ENCODE results near the gene WDR75. TPM values are rescaled to one million over a fixed set of nuclear protein-coding genes. Genes with fewer than 3 reads are reported as not detected.

Gene WDR75
- polyA plus RNA-seq, 4 donors, result 11.6 to 37.5 (median 15.6) TPM

DNA sequence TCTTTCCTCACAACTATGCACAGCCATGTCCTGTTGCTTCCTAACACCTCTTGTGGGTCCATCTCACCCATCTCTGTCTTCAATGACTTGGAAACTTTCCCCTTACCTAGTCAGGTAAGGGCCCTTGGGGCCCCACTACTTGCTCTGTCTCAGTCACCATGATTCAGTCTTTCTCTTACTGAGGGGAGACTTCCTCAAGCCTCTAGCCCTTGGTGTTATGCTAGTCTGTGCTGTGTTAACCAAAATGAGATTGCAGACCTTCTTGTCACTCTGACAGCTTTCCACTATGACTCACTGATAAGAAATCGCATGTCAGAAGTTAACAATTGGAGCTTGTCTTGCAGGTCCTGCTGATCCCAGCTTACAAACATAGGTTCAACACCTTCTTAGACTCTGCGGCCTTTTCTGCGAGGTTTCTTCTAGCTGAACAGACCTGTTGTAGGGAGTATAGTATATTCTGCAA lies 65.3 kb downstream of the WDR75 start:
- 15 to 53% (median 48%) methylated on average over 3 of the region's 3 CpGs for WGBS, 3 donors
- H3K27me3 ChIP-seq (ENCODE audit: control insufficient read depth in 3 of 3, insufficient read depth in 3 of 3, low read length in 3 of 3), result no peaks in the 10 kb centered on the region
- FAIRE-seq (no peak), DNase-seq (peak; percentile 81 to 89)
- H3K4me1 ChIP-seq (ENCODE audit: control insufficient read depth in 3 of 3, insufficient read depth in 2 of 3, low read depth in 1 of 3, low read length in 2 of 3), result peaks cover 8 to 16% (median 9%) of the 10 kb centered on the region in 3 donors
- H3K4me3 ChIP-seq (ENCODE audit: low read depth in 1 of 3, low read length in 3 of 3), result no peak overlapping the region
- H3K9me3 ChIP-seq (ENCODE audit: control insufficient read depth in 2 of 2, insufficient read depth in 1 of 2, low read depth in 1 of 2, low read length in 1 of 2), result peaks cover 0 to 18% of the 10 kb centered on the region in 2 donors
- peak overlapping the region in 2 of 3 donors; percentile 60 to 67 for H3K27ac ChIP-seq (ENCODE audit: low read depth in 1 of 3, low read length in 2 of 3)
- no peaks in the 10 kb centered on the region for H3K36me3 ChIP-seq (ENCODE audit: control insufficient read depth in 3 of 3, insufficient read depth in 2 of 3, low read depth in 1 of 3, low read length in 3 of 3)

DNA sequence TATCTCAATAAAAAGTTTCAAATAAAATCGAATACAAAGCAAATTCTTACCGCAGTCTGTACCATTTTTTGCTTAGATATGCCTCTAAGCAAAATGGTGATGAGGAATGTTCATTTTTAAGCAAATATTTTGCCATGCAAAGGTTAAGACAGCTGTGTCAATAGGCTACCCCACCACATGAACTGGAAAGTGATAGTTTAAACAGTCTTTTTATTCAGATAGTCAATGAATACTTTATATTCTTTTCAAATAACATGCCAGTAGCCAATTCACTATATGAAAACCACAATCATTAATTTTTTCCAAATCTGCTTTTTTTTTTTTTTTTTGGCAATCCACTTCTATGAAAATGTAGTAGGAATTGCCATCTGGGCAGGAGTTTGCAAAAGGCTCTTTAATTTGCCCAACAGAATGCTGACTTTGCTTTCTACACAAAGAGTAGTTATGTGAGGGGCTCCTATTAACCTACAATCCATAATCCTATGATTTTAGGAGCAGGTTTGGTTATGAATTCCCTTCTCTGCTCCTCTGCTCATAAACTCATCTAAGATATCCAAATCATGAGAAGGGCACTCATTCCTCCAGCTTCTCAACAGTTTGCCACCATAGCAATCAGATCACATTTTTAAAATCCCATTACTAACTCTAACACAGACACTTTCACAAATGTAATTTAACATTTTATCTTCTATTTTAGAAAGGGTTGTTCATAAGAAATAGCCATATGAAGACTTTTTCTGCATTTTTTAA lies 70.1 kb downstream of the WDR75 start:
- H3K27me3 ChIP-seq (ENCODE audit: control insufficient read depth in 3 of 3, insufficient read depth in 3 of 3, low read length in 3 of 3), result no peaks in the 10 kb centered on the region
- WGBS, 3 donors, result 84 to 92% (median 89%) methylated on average over 2 of the region's 2 CpGs
- no peak overlapping the region for H3K27ac ChIP-seq (ENCODE audit: low read depth in 1 of 3, low read length in 2 of 3)
- DNase-seq, result no peak
- H3K4me1 ChIP-seq (ENCODE audit: control insufficient read depth in 3 of 3, insufficient read depth in 2 of 3, low read depth in 1 of 3, low read length in 2 of 3), result peaks cover 0 to 7% (median 2%) of the 10 kb centered on the region in 3 donors
- H3K4me3 ChIP-seq (ENCODE audit: low read depth in 1 of 3, low read length in 3 of 3), result no peak overlapping the region
- H3K9me3 ChIP-seq (ENCODE audit: control insufficient read depth in 2 of 2, insufficient read depth in 1 of 2, low read depth in 1 of 2, low read length in 1 of 2), result peaks cover 0 to 18% of the 10 kb centered on the region in 2 donors
- H3K36me3 ChIP-seq (ENCODE audit: control insufficient read depth in 3 of 3, insufficient read depth in 2 of 3, low read depth in 1 of 3, low read length in 3 of 3), result no peaks in the 10 kb centered on the region
- FAIRE-seq, result no peak

DNA sequence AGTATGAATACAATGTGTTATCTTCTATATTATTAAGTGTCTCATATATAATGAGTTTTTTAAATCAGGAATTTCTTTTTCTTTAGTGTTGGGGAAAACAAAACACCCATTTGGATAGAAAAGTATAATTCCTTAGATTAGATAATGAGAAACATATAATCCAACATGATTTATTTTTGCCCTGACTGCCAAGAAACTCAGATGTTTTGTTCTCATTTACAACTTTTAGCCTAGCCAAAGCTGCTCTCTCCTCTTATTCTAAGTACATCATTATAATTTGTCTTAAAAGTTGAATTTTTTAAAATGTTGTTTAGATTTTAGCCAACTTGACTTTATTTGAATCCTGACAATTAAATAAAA lies 70.7 kb downstream of the WDR75 start:
- DNase-seq (no peak), FAIRE-seq (no peak)
- Histone ChIP-seq H3K4me3 (ENCODE audit: low read depth in 1 of 3, low read length in 3 of 3) (no peak overlapping the region), H3K27ac (ENCODE audit: low read depth in 1 of 3, low read length in 2 of 3) (no peak overlapping the region), H3K36me3 (ENCODE audit: control insufficient read depth in 3 of 3, insufficient read depth in 2 of 3, low read depth in 1 of 3, low read length in 3 of 3) (no peaks in the 10 kb centered on the region), H3K27me3 (ENCODE audit: control insufficient read depth in 3 of 3, insufficient read depth in 3 of 3, low read length in 3 of 3) (no peaks in the 10 kb centered on the region), H3K9me3 (ENCODE audit: control insufficient read depth in 2 of 2, insufficient read depth in 1 of 2, low read depth in 1 of 2, low read length in 1 of 2) (peaks cover 0 to 18% of the 10 kb centered on the region in 2 donors), H3K4me1 (ENCODE audit: control insufficient read depth in 3 of 3, insufficient read depth in 2 of 3, low read depth in 1 of 3, low read length in 2 of 3) (peaks cover 0 to 3% (median 0%) of the 10 kb centered on the region in 3 donors)

DNA sequence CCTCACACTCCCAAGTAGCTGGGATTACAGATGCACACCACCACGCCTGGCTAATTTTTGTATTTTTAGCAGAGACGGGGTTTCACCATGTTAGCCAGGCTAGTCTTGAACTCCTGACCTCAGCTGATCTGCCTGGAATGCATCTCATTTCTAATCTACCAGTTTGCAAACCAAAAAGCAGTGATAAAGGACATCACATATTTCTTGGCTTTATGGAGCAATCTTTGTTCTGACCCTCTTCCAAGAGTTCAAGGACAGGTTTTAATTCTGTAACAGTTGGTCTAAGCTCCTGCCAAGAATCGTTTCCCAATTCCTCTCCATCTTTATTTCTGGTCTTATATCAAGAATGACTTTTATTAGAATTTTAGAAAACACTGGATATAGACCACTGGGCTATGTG lies 71.6 kb downstream of the WDR75 start:
- H3K4me3 ChIP-seq (ENCODE audit: low read depth in 1 of 3, low read length in 3 of 3), result no peak overlapping the region
- no peak for DNase-seq
- H3K27ac ChIP-seq (ENCODE audit: low read depth in 1 of 3, low read length in 2 of 3), result no peak overlapping the region
- H3K9me3 ChIP-seq (ENCODE audit: control insufficient read depth in 2 of 2, insufficient read depth in 1 of 2, low read depth in 1 of 2, low read length in 1 of 2), result peaks cover 0 to 18% of the 10 kb centered on the region in 2 donors
- H3K27me3 ChIP-seq (ENCODE audit: control insufficient read depth in 3 of 3, insufficient read depth in 3 of 3, low read length in 3 of 3), result no peaks in the 10 kb centered on the region
- 68 to 79% (median 68%) methylated on average over 3 of the region's 3 CpGs for WGBS, 3 donors
- H3K36me3 ChIP-seq (ENCODE audit: control insufficient read depth in 3 of 3, insufficient read depth in 2 of 3, low read depth in 1 of 3, low read length in 3 of 3), result no peaks in the 10 kb centered on the region
- no peaks in the 10 kb centered on the region for H3K4me1 ChIP-seq (ENCODE audit: control insufficient read depth in 3 of 3, insufficient read depth in 2 of 3, low read depth in 1 of 3, low read length in 2 of 3)
- FAIRE-seq, result no peak

DNA sequence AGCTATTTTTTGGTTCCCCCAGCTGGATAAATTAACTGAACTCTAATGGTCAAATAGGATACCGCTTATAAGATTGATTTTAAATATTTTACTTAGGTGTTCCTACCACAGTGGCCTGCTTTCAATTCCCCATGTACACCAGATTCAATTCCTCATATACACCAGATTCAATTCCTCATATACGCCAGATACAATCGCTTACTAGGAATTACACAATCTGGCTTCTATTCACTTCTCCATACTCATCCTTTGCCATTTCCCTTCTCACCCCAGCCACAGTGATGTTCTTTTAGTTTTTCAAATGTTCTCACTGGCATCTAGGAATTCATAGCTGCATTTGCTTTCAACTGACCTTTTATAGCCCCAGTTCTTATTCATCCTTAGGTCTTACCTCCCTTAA lies 72.8 kb downstream of the WDR75 start:
- peaks cover 0 to 17% of the 10 kb centered on the region in 2 donors for H3K9me3 ChIP-seq (ENCODE audit: control insufficient read depth in 2 of 2, insufficient read depth in 1 of 2, low read depth in 1 of 2, low read length in 1 of 2)
- WGBS, 3 donors, result 83 to 98% (median 91%) methylated on average over 3 of the region's 3 CpGs
- no peak for FAIRE-seq
- H3K27ac ChIP-seq (ENCODE audit: low read depth in 1 of 3, low read length in 2 of 3), result no peak overlapping the region
- H3K36me3 ChIP-seq (ENCODE audit: control insufficient read depth in 3 of 3, insufficient read depth in 2 of 3, low read depth in 1 of 3, low read length in 3 of 3), result no peaks in the 10 kb centered on the region
- no peak overlapping the region for H3K4me3 ChIP-seq (ENCODE audit: low read depth in 1 of 3, low read length in 3 of 3)
- no peak for DNase-seq
- no peaks in the 10 kb centered on the region for H3K27me3 ChIP-seq (ENCODE audit: control insufficient read depth in 3 of 3, insufficient read depth in 3 of 3, low read length in 3 of 3)
- H3K4me1 ChIP-seq (ENCODE audit: control insufficient read depth in 3 of 3, insufficient read depth in 2 of 3, low read depth in 1 of 3, low read length in 2 of 3), result no peaks in the 10 kb centered on the region

DNA sequence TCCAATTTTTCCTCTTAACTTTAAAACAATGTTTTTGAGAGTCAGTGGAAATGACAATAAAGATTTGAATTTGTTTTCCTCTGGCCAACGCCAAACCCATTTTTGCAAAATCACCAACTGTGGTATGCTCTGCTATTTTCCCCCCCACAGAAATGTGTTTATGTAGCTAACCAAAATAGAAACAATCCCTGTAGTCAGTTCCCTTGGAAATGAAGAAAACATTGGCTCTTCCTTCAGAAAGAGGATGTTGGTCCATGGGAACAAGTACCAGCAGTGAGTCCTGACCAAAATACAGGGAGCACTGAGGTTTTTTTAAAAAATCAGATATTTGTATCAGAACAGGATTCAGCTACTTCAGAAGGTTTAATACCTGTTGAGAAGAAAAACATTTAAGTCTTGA lies 74.0 kb downstream of the WDR75 start:
- Histone ChIP-seq H3K4me1 (ENCODE audit: control insufficient read depth in 3 of 3, insufficient read depth in 2 of 3, low read depth in 1 of 3, low read length in 2 of 3) (no peaks in the 10 kb centered on the region), H3K9me3 (ENCODE audit: control insufficient read depth in 2 of 2, insufficient read depth in 1 of 2, low read depth in 1 of 2, low read length in 1 of 2) (peaks cover 0 to 6% of the 10 kb centered on the region in 2 donors), H3K27ac (ENCODE audit: low read depth in 1 of 3, low read length in 2 of 3) (no peak overlapping the region), H3K4me3 (ENCODE audit: low read depth in 1 of 3, low read length in 3 of 3) (no peak overlapping the region), H3K27me3 (ENCODE audit: control insufficient read depth in 3 of 3, insufficient read depth in 3 of 3, low read length in 3 of 3) (no peaks in the 10 kb centered on the region), H3K36me3 (ENCODE audit: control insufficient read depth in 3 of 3, insufficient read depth in 2 of 3, low read depth in 1 of 3, low read length in 3 of 3) (no peaks in the 10 kb centered on the region)
- DNase-seq (no peak), FAIRE-seq (no peak)
- WGBS, 3 donors, result 52 to 81% (median 77%) methylated on average over 1 of the region's 1 CpG

DNA sequence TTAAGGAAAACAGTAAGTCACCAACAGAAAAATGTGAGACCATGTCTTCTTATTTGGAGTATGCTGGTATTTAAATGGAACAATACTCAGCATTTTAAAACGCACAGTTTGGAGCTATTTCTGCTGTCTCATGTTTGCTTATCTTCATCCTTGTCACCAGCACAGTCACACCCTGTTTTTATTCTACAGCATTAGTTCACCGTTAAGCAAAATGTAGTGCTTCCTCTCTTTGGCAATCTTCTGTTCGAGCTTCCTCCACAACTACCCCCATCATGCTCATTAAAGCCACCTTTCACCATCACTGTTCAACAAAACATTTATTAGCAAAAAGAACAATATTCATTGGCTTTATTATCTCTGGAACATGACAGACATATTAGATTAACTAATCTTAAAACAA lies 75.3 kb downstream of the WDR75 start:
- Histone ChIP-seq H3K4me3 (ENCODE audit: low read depth in 1 of 3, low read length in 3 of 3) (no peak overlapping the region), H3K4me1 (ENCODE audit: control insufficient read depth in 3 of 3, insufficient read depth in 2 of 3, low read depth in 1 of 3, low read length in 2 of 3) (peaks cover under 1 to 8% (median under 1%) of the 10 kb centered on the region in 3 donors), H3K36me3 (ENCODE audit: control insufficient read depth in 3 of 3, insufficient read depth in 2 of 3, low read depth in 1 of 3, low read length in 3 of 3) (no peaks in the 10 kb centered on the region), H3K9me3 (ENCODE audit: control insufficient read depth in 2 of 2, insufficient read depth in 1 of 2, low read depth in 1 of 2, low read length in 1 of 2) (no peaks in the 10 kb centered on the region), H3K27me3 (ENCODE audit: control insufficient read depth in 3 of 3, insufficient read depth in 3 of 3, low read length in 3 of 3) (no peaks in the 10 kb centered on the region), H3K27ac (ENCODE audit: low read depth in 1 of 3, low read length in 2 of 3) (no peak overlapping the region)
- FAIRE-seq (no peak), DNase-seq (no peak)
- 51 to 56% (median 53%) methylated on average over 3 of the region's 3 CpGs for WGBS, 3 donors

DNA sequence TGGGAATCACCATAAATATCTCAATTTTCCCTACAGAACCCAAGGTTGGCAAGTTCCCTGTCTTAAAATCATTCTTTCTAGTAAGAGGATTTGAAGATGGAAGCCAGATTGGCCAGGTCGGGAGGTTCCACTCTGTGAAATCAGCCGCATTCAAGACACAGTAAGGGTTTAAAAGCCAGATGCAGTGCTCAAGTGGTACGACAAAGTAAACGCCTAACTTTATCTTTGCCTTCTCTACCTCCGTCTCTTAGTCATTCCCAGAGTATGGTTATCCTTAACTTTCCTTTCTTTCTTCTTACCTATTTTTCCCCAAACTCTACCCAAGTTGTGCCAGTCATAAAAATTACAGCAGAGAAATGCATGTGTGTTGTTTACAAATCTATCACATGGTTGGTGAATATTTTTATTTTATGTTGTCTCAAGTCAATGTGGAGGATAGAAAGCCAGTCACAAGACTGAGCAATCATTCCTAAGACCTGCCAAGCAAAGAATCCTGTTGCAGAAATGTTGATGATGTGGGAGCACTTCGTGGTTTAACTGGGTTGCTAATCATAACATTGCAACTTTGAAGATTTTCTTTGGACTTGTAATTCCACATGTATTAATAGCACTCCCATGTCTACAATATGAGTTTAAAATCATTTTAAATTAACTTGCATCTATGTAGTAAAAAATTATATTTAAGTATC lies 76.7 kb downstream of the WDR75 start:
- H3K27ac ChIP-seq (ENCODE audit: low read depth in 1 of 3, low read length in 2 of 3), result no peak overlapping the region
- H3K4me3 ChIP-seq (ENCODE audit: low read depth in 1 of 3, low read length in 3 of 3), result no peak overlapping the region
- 91 to 92% (median 91%) methylated on average over 6 of the region's 6 CpGs for WGBS, 3 donors
- H3K27me3 ChIP-seq (ENCODE audit: control insufficient read depth in 3 of 3, insufficient read depth in 3 of 3, low read length in 3 of 3), result no peaks in the 10 kb centered on the region
- no peak for DNase-seq
- no peak for FAIRE-seq
- no peaks in the 10 kb centered on the region for H3K9me3 ChIP-seq (ENCODE audit: control insufficient read depth in 2 of 2, insufficient read depth in 1 of 2, low read depth in 1 of 2, low read length in 1 of 2)
- peaks cover 2 to 19% (median 8%) of the 10 kb centered on the region in 3 donors for H3K4me1 ChIP-seq (ENCODE audit: control insufficient read depth in 3 of 3, insufficient read depth in 2 of 3, low read depth in 1 of 3, low read length in 2 of 3)
- no peaks in the 10 kb centered on the region for H3K36me3 ChIP-seq (ENCODE audit: control insufficient read depth in 3 of 3, insufficient read depth in 2 of 3, low read depth in 1 of 3, low read length in 3 of 3)
